Upper lobe of left lung (tissue), 6 donors: ENCODE results near the gene RASGEF1C. TPM values are rescaled to one million over a fixed set of nuclear protein-coding genes. Genes with fewer than 3 reads are reported as not detected.

Experiments used
- ATAC-seq, 2 donors: fragments of 200-7000 bp; cut with Tn5 transposase; one replicate each; pipeline ENCODE4 v1.9.1; 2022; ENCODE audit warnings: mild to moderate bottlenecking in 2 of 2, moderate library complexity in 2 of 2; ENCODE audit not compliant: low FRiP score in 2 of 2
- DNase-seq, 2 donors: peaks; one replicate each; pipeline ENCODE4 v3.0.0-alpha.2; 2019 to 2020
- H3K27ac ChIP-seq, 4 donors: fragments of 200-600 bp; sonication (generic); one replicate each; pipeline ENCODE4 v1.5.1; 2016 to 2019
- H3K27me3 ChIP-seq, 4 donors: fragments of 200-600 bp; sonication (generic); one replicate each; pipeline ENCODE4 v1.5.1; 2017 to 2019
- H3K36me3 ChIP-seq, 4 donors: fragments of 200-600 bp; sonication (generic); one replicate each; pipeline ENCODE4 v1.5.1; 2016 to 2019
- H3K4me1 ChIP-seq, 4 donors: fragments of 200-600 bp; sonication (generic); one replicate each; pipeline ENCODE4 v1.5.1; 2018 to 2019
- H3K4me3 ChIP-seq, 4 donors: fragments of 200-600 bp; sonication (generic); one replicate each; pipeline ENCODE4 v1.5.1; 2017 to 2019; ENCODE audit warnings: mild to moderate bottlenecking in 2 of 4, moderate library complexity in 1 of 4
- H3K9me3 ChIP-seq, 4 donors: fragments of 200-600 bp; sonication (generic); one replicate each; pipeline ENCODE4 v1.5.1; 2018 to 2019
- EP300 ChIP-seq, 4 donors: sonication (generic); formaldehyde crosslinking; IDR thresholded peaks; one replicate each; pipeline ENCODE4 v1.5.1; 2017; ENCODE audit warnings: antibody characterized with exemption in 4 of 4, control low read depth in 2 of 4
- POLR2A ChIP-seq, 4 donors: fragments of 450-650 bp; IDR thresholded peaks; one replicate each; pipeline ENCODE4 v1.5.1; 2016 to 2017; ENCODE audit warnings: antibody characterized with exemption in 4 of 4, mild to moderate bottlenecking in 2 of 4
- POLR2AphosphoS5 ChIP-seq, 2 donors: sonication (generic); formaldehyde crosslinking; IDR thresholded peaks; one replicate each; pipeline ENCODE4 v1.5.1; 2017; ENCODE audit warnings: antibody characterized with exemption in 2 of 2
- WGBS, 2 donors: methylation state at CpG; one replicate each; pipeline ENCODE4 v1.1.5; 2017 to 2018; 5-methylcytosine and 5-hydroxymethylcytosine counted together
- total RNA-seq, 6 donors: library from RNA; depleted of rRNA in 4 of 6; stranded (reverse); fragments of >200 nt in 4 of 6; gene quantifications; one replicate each; pipeline versions ENCODE4 v1.1.0 to v1.2.1, GENCODE V29; 2016 to 2021
- TF ChIP-seq, protein P1 (sequence below), 6 experiments: fragments of 450-650 bp in 4 of 6; fragments of 200-600 bp in 2 of 6; sonication (generic) in 2 of 6; IDR thresholded peaks; one replicate each; pipeline ENCODE4 v1.5.1; 2016 to 2019; ENCODE audit warnings: antibody characterized with exemption in 6 of 6
- donor health status: DM: no; HTN: no; CAD: no; lungs with moderate emphysema.
- donor health status: DM: no; HTN: yes; CAD: no; lungs with severe emphysema.

The RASGEF1C gene
- total RNA-seq, 6 donors from 2014 or later = not detected

DNA sequence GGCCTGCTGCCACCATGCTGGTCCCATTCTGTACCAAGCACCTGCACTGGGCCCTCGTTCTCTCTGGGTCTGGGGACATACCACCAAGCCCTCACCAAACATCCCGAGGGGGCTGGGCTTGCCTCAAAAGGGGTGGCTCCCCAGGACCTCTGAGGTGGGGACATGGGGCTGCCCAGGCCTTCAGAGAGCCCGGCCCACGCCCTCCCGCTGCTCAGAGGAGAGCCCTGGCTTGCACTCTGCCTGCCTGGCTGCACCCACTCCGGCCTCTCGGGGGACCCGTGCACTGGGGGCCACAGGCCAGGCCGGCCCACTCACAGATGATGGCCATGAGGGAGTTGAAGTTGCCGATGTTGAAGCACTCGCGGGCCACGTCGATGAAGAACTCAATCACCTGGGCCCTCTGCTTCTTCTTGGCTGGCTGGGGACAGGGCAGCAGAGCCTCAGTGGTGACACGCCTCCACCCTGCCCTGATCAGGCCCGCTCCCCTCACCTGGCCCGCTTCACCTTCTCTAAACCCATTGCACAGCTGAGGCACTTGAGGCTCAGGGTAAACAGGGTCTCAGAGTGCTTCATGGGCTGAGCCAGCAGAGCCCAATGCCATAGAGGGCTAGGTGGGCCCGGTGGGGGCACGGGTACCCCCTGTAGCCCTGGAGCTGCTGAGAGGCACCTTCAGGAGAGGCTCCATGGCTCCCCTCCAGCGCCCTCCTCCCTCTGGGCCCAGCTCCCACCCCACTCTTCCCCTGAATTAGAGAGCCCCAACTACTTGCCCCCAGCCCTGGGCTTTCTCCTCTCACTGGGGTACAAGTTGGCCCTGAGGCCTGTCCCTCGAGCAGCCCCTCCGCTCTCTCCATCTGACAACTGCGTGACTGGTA is 89.7 kb downstream of the RASGEF1C start:
- peak in 1 of 2 donors; percentile 75 for DNase-seq
- no peaks in the 10 kb centered on the region for H3K4me1 ChIP-seq
- ATAC-seq = peak; percentile 6 to 22
- no peaks in the 10 kb centered on the region for H3K36me3 ChIP-seq
- TF ChIP-seq POLR2A (IDR thresholded peaks at IDR 0.05) (no peak), EP300 (IDR thresholded peaks at IDR 0.05) (no peak), POLR2AphosphoS5 (IDR thresholded peaks at IDR 0.05) (no peak)
- TF ChIP-seq, protein P1, sequence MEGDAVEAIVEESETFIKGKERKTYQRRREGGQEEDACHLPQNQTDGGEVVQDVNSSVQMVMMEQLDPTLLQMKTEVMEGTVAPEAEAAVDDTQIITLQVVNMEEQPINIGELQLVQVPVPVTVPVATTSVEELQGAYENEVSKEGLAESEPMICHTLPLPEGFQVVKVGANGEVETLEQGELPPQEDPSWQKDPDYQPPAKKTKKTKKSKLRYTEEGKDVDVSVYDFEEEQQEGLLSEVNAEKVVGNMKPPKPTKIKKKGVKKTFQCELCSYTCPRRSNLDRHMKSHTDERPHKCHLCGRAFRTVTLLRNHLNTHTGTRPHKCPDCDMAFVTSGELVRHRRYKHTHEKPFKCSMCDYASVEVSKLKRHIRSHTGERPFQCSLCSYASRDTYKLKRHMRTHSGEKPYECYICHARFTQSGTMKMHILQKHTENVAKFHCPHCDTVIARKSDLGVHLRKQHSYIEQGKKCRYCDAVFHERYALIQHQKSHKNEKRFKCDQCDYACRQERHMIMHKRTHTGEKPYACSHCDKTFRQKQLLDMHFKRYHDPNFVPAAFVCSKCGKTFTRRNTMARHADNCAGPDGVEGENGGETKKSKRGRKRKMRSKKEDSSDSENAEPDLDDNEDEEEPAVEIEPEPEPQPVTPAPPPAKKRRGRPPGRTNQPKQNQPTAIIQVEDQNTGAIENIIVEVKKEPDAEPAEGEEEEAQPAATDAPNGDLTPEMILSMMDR (IDR thresholded peaks at IDR 0.05) = no peak
- no peaks in the 10 kb centered on the region for H3K9me3 ChIP-seq
- no peak overlapping the region for H3K4me3 ChIP-seq
- 85 to 86% methylated on average over 15 to 17 of the region's 23 CpGs for WGBS, 2 donors
- no peak overlapping the region for H3K27ac ChIP-seq
- no peaks in the 10 kb centered on the region for H3K27me3 ChIP-seq

DNA sequence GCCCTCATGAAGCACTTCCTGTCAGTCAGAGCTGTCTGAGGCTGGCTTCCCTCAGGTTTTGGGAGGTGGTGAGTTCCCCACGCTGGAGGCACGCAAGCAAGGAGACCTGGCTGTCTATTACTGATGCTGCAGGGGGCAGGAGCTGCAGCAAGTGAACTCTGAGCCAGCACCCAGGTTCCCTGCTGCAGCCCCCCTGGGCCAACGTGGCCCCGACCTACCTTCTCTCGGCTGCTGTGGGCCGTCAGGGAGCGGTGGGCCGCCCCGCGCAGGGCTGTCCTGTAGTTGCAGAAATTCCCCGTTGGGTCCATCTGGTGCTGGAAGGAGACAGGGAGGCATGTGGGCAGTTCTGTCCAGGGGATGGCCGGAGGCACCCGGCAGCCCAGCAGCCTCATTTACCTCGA is 90.6 kb downstream of the RASGEF1C start:
- H3K4me1 ChIP-seq = no peaks in the 10 kb centered on the region
- no peak overlapping the region for H3K4me3 ChIP-seq
- no peak overlapping the region for H3K27ac ChIP-seq
- DNase-seq (peak in 1 of 2 donors; percentile 75), ATAC-seq (no peak)
- H3K36me3 ChIP-seq = no peaks in the 10 kb centered on the region
- H3K27me3 ChIP-seq = no peaks in the 10 kb centered on the region
- 99% methylated on average over 10 of the region's 14 CpGs; no CpG with 5 or more reads in 1 of the 2 donors for WGBS, 2 donors
- TF ChIP-seq, protein P1 (IDR thresholded peaks at IDR 0.05) = no peak
- TF ChIP-seq POLR2A (IDR thresholded peaks at IDR 0.05) (no peak), POLR2AphosphoS5 (IDR thresholded peaks at IDR 0.05) (no peak), EP300 (IDR thresholded peaks at IDR 0.05) (no peak)
- no peaks in the 10 kb centered on the region for H3K9me3 ChIP-seq

DNA sequence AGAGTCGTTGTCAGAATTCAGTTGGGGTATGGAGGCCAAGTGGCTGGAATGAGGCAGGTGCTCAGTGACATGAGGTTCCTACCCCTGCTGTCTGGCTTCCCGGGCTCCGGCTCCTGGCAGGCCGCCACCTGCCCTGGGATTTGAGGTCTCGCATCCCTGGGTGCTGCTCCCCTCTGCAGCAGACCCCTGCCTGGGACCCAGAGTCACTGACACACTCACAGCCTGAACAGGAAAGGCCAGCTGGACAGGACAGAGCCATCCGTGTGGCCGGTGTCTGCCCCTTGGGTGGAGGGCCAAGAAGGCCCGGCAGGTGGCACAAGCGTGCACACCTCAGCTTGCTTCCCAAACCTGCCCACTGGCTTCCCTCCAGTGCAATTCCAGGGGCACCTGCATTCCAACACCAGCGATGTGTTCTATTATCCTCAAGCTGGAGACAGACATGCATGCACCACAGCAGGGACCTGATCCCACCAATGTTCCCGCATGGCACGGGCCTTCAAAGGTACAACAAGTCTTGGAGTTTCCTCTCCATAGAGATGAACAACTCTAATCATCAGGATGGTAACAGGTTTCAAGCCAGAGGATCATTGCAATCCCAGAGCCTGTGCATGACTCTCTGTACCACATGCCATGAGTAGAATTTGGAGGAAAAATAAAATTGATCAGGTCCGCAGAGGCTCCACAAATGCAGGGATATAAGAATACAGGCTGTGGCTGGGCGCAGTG is 91.8 kb downstream of the RASGEF1C start:
- DNase-seq = peak in 1 of 2 donors; percentile 83
- Histone ChIP-seq H3K4me1 (no peaks in the 10 kb centered on the region), H3K4me3 (no peak overlapping the region), H3K27me3 (no peaks in the 10 kb centered on the region), H3K9me3 (no peaks in the 10 kb centered on the region), H3K27ac (no peak overlapping the region), H3K36me3 (no peaks in the 10 kb centered on the region)
- ATAC-seq = no peak
- WGBS, 2 donors = 70 to 77% methylated on average over 6 to 14 of the region's 14 CpGs
- TF ChIP-seq, protein P1 (IDR thresholded peaks at IDR 0.05) = peak in 1 of 6 experiments; percentile 26
- TF ChIP-seq POLR2AphosphoS5 (IDR thresholded peaks at IDR 0.05) = no peak

DNA sequence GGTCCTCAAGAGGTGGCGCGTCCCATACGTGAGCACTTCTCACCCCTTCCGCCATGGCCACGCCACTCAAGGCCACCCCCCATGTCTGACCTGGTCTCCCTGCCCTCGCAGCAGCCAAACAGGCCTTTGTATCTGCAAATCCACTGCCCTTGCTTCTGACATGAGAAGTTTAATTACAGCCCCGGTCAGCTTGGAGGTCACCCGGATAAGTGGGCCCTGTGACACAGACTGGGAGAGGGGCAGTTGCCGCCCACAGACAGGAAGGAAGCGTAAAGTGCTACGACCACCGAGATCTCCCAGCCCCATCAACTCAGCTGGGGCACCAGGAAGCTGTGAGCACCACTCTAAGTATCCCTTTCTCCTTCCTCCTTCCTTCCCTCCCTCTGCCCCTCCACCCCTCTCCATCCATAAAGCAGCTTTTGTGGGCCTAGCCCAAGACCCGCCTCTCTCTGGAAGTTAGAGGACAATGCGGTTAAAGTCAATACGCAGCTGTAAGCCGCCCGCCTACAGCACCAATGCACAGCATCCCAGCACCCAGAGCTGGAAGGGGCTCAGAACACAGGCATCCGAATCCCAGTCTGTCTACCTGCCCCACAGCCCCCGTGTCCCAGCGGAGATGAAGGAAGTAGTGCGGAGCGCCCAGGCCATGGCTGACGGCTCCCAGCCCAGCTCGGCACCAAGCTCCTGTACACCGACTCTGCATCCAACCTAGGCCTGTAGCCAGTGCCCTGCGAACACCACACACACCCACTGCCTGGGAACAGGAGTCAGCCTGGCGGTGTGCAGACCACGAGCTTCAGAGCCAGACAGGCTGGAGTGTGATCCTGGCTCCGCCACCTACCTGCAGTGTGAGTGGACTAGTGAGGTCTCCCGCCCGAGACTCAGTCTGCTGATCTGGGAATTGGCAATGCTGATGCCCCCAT is 92.7 kb downstream of the RASGEF1C start:
- no peaks in the 10 kb centered on the region for H3K27me3 ChIP-seq
- no peaks in the 10 kb centered on the region for H3K36me3 ChIP-seq
- H3K9me3 ChIP-seq = no peaks in the 10 kb centered on the region
- no peak for TF ChIP-seq POLR2AphosphoS5 (IDR thresholded peaks at IDR 0.05)
- no peak overlapping the region for H3K4me3 ChIP-seq
- 74 to 76% methylated on average over 16 to 30 of the region's 31 CpGs for WGBS, 2 donors
- ATAC-seq = no peak
- DNase-seq = peak in 1 of 2 donors; percentile 63
- no peak overlapping the region for H3K27ac ChIP-seq
- H3K4me1 ChIP-seq = no peaks in the 10 kb centered on the region
